GM21717 (cell line): ENCODE data around the gene GPSM1.
A peak's percentile ranks its signal among the peaks of the same experiment; 100 is the strongest.

Experiments
- ATAC-seq: cut with Tn5 transposase; IDR thresholded peaks from one replicate; pipeline ENCODE4 v1.9.1; 2021; ENCODE audit warnings: mild to moderate bottlenecking, moderate library complexity; ENCODE audit not compliant: unreplicated experiment

Gene GPSM1

DNA sequence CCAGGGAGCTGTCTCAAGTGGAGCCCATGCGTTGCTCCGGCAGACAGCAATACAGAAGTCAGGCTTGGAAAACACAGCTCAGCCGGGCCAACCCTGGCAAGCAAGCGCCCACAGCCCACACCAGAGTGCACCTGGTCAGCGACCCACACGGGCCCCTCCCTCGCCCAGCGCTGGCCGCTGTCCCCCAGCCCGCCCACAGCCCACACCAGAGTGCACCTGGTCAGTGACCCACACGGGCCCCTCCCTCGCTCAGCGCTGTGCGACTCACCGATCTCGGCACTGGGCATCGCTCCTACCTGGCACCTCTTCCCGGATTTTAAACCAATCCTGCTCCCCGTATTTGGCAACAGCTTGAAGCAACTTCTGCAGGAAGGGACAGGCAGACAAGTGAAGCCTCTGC lies 59.9 kb downstream of the GPSM1 start:
- no peak for ATAC-seq

DNA sequence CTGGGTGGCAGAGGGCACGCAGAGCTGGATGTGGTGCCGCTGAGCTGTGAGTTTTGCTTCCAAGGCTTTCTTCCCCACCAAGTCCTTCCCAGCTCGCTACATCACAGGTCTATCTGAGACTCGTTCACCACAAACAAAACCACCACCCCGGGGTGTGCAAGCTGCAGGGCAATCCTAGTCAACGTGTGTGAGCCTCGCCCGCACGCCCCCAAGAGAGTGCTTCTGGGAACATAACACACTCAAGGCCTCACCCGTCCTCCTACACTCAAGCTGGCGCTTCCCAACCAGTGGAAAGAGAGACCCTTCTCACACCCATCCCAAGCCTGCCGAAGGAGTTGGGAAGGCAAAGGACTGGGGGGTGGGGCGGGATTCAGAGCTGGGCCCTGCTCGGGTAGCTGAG lies 62.1 kb downstream of the GPSM1 start:
- no peak for ATAC-seq

DNA sequence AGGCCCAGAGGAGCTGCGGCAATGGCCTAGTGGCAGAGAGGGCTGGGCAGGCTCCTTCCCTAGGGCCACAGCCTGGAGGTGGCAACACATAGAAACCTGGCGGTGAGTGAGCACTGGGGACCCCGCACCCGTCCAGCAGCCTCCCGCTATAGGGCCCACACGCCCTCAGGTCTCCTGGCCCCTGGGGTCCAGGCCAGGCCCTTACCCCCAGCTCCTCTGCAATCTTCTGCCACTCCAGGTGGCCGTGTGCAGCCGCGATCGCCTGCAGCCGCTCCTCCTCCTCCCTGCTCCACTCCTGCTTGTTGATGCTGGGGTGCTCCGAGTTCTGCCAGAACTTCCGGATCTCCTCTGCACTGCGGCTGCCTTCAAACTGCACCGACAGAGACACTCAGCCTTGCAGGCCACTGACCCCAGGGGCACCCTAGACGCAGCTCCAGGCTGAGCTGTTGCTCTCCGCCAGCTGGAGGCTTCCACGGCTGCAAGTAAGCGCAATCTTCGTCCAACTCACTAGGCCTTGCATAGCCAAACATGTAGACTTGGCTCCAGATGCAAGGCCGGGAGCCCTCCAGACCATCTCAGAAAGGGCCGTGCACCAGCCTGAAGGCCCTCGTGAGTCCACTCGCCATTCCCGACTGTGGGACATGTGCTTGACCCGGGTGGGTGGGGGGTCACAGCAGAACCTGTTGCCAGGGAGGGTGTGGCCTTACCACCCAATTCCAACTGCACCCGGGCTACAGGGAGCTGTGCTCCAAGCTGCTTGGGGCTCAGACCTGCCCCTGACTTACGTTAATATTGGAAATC lies 64.6 kb downstream of the GPSM1 start:
- ATAC-seq = no peak

DNA sequence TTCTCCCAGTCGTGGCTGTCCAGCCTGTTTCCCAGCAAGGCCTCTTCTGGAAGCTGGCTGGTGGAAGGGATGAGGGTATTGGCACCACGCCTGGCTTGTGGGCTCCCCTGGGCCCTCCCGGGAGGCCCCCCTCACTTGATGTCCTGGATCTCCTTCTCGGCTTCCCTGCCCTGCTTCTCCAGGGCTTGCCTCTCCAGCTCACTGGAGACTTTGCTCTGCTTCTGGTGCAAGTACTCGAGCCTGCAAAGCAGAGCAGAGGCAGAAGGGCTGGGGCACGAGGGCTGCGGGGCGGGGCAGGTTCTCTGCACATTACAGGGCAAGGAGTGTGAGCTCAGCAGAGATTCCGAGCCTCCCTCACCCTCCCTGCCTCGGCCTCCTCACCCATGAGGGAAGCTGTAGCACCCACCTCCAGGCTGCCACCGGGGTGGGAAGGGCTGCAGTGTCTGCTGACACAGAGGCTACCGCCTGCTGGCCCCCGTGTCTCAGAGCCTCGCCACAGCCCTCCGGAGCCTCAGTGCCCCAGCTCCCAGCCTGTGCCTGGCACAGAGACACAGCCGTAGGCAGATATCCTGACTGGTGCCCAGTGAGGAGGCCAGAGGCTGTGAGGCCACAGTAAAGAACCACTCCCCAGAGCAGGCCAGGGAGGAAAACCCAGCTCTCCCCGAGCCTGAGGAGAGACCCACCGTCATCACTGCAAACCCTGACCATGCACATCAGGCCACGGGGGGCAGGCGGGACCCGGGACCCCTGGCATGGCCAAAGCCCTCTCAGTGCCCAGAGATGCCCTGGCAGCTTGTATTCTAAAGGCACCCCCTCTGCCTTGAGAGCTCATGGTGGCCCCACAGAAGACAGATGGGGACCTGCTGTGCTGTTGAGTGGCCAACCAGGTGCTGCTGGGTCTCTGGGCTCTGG lies 65.5 kb downstream of the GPSM1 start:
- ATAC-seq = no peak

DNA sequence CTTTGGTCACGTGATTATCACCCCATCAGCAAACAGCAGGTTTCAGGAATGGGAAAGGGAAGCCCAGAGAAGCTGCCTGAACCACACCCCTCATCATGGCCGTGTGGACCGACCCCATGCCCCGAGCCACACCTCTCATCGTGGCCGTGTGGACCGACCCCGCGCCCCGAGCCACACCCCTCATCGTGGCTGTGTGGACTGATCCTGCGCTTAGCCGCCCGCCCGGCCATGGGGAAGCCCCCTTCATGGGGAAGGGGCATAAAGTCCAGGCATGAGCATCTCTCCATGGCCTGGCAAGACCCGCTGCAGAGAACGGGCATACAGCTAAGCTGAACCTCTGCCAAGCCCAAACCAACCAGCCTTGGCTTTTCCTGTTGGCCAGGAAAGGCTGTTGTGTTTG lies 66.2 kb downstream of the GPSM1 start:
- no peak for ATAC-seq

DNA sequence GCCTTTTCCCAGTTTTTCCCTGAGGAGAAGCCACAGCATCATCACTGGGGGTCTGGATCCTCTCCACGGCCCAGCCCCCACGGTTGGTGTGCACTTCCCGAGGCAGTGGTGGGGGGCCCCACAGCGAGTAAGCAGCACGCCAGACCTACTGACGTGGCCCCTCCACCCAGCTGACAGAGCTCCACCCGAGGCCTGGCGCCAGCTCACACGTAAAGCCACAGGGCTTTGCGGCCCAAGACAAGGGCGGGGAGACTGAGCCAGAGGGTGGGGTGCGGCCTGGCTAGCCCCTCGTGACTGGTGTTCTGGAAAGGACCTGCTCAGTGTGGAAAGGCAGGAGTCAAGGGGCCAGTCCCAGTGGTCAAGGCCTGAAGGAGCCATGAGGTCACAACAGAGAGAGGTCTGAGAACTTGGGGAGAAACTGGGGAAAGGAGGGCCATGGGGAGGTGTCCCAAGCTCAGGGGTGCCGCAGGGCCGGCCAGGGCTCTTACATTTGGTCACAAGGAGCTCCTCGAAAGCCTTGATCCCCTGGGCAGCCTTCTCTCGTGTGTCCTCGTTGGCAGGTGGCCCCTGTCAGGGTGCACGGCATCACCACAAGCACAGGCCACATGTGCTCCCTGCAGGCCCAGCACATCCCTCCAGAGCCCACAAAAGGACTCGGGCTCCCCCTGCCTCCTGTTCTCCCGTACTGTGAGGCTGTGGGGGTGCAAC lies 67.1 kb downstream of the GPSM1 start:
- ATAC-seq = no peak

DNA sequence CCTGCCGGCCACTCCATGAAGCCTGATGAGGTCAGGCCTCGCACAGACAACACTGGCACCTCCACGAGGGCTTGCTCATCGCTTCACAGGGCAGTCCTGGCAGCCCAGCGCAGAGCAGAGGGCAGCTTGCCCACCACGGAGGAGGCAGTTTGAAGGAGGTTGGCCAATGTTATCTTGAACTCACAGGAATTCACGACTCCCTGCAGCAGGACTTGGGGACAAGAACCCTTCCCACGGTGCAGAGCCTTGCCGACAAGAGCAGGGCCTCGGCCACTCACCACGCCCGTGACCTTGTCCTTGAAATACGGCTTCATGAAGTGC lies 67.6 kb downstream of the GPSM1 start:
- no peak for ATAC-seq

DNA sequence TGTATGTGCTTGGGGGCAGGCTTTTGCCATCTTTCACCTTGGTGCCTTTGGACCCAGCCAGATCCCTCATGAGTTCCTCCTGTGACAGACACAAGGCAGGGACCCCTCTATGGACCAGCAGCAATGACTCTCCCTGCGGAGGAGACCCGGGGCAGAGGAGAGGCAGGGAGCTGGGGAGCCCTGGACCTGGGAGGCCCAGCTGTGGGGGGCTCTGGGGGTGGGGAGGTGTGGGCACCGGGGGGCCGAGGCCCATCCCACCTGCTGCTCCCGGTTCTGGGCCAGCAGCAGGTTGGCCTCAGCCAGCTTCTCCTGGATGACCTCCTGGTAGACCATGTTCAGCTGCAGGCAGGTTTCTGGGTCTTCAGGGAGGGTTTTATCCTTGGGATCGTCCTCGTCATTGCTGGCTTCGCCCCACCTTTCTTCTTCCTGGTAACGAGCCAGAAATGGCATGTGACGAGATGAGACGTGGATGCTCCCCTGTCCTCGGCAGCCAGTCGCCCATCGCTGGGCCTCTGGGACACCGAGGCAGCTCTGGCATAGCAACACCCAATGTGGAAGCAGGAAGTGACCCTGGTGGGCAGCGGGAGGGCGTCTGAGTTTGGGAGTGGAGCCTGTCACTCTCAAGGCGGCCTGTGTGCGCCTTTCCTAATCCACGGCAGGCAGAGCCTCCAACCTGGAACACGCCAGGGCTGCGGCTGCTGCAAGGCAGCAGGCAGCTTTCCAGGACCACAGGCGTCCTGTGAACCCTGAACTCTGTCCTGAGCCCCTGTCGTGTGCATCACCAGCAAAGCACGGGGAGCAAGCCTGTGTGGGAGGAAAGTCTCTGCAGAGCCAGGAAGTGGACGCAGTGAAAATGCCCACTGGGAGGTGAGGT lies 68.2 kb downstream of the GPSM1 start:
- no peak for ATAC-seq

DNA sequence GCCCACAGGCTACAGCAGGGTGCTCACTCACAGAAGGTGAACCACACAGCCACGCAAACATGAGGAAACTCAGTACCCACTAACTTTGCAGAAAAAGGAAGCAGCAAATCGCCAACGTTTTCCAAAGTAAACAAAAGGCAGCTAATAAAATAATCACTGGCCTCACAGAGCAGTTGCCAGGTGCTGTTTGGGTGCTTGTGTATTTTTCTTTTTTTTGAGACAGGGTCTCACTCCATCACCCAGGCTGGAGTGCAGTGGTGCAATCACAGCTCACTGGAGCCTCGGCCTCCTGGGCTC lies 68.8 kb downstream of the GPSM1 start:
- ATAC-seq = no peak

DNA sequence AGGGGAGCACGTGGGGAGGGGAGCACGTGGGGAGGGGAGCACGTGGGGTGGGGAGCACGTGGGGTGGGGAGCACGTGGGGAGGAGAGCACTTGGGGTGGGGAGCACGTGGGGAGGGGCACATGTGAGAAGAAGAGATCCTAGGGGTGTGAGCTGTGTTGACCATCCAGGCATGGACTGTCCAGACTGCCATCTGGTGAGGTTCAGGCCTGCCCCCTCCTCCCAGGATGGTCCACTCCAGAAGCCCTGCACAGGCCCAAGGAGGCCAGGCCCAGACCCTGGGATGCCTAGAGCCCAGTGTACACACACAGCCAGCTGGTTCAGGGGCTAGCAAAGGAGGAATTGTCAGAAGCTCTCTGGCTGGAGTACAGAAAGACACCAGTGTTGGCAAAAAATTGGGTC lies 70.3 kb downstream of the GPSM1 start:
- no peak for ATAC-seq

DNA sequence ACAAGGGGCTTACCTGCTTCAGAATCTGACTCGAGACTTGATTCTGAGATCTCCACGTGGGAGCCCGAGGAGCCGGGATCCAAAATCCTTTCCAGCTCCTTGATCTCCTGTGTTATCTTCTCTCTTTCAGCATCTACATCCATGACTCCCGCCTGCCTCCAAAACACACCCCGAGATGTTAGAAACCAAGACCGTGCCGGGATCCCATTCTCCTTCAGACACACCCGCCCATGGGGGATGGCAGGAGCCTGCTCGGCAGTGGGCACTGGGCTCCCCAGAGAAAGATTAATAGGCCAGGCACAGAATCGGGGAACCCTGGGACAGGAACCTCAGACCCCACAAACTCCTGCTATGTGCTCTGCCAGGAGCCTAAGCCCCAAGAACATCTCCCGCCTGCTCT lies 70.9 kb downstream of the GPSM1 start:
- ATAC-seq = no peak

DNA sequence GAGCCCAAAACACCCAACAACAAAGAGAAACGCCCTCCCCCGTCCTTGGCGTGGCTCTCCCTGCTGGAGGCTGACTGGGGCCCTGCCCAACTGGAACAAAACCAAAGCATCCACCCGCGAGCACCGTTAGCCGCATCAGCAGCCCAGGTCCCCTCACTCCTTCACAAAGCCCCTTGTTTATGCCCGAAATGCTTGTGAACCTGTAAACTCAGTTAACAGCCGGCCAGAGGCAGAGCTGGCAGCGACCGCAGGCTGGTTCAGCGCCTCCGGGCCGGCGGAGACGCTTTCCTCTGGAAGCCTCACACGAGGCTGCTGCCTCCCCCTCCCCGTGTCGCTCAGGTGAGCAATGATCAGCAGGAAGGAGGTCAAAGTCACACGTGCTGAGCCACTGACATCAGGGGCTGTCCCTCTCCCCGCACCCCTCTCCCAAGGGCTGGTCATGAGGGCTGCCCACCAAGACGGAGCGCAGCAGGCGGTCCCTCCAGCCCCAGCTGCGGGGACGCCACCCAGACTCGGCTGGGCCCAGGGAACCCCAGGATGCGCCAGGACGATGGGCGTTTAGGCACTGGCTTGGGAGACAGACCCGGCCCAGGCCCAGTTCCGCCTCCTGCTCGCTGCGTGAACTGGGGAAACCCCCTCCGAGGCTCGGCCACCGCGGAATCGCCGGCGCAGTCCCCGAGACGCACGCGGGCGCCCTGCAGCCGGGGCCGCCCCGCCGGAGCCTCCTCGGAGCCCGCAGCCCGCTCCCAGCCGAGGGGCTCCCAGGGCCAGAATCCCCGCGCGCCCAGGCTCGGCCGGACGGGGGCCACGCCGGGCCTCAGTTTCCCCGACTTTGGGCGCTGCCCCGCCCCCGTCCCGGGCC lies 72.1 kb downstream of the GPSM1 start:
- ATAC-seq = no peak

DNA sequence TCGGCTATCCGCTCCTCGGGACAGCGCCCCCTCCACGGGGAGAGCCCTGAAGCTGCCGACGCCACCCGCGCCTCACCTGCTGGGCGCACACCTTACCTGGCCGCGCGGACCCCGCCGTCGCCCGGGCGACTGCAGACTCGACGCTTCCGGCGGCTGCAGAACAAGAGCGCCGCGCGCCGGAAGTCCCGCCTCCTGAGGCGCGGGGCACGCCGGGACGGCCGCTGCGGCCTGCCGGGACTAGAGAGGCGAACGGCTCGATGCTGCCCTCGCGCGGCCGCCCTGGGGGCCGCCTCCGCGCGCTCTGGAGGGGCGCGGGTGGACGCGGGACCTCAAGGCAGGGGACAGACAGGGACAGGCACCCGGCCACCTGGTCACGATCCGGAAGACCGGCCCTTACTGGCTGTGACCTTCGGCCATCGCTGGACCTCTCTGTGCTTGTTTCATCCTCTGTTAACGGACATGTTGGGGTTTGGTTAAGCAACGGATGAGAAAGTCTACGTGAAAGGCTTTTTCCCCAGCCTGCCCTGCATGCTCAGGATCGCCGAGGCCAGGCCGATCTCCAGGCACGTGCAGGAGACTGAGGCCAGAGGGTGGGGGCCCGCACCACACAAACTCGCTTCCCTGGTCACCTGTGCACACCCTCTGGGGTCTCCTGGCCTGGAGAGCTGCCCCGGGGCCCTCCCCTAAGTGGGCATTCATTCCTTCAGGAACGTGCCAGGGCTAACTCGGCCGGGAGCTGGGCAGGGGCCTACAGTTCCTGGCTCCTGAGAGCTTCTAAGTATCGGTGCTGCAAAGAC lies 72.9 kb downstream of the GPSM1 start, which contains the start of gene SNAPC4:
TSS of gene SNAPC4 (minus strand) at position 133 of the 797 bp plus-strand sequence. CDS start 1,742 bp downstream, outside the sequence.
- peak; percentile 64 for ATAC-seq

DNA sequence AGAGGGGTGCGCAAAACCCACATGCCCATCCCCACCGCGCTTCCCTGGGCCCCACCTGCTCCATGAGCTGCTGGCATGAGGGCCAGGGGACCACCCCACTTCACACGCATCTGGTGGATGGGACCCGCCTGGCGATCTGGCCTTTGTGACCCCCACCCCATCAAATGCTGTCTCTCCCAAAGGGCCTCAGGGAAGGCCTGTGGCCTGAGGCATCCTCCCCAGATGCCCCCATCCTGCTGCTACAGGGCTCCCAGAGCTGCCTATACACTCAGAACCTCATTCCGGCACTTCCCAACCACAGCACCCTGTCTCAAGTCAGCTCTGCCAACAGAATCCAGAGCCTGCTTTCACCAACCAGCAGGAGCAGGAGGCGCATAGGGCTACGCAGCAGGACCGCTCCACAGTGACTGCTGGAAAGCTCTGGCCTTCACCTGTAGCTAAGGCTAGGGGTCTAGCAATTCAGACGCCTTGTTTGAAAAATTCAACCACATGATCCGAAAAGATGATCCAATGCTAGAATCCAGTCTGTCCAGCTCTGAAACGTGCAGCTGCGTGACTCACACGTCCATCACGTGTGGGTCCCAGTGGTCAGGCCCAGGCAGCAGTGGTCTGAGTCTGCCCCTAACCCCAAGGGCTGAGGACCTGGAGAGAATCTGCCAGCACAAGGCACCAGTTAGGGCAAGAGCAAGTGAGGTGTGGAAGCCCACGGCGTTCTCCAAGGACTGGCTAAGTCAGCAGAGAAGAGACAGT lies 74.0 kb downstream of the GPSM1 start:
- no peak for ATAC-seq

DNA sequence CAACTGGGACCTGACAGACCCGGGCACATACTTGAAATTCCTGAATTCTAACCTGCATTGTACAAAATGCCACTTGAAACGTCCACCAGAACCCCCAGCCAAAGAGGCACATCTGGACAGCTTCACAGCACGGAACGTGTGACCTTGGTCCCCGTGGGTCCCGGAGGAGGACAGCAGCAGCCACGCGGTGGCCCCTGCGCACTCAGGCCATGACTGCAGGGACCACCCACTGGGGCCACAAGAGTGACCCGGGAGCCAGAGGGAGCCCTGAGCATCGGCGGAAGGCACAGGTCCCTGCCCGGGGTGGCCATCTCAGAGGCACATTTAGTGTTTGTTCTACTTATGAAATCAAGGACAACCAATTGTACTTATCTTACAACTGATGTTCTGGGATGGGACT lies 74.7 kb downstream of the GPSM1 start:
- ATAC-seq = no peak

DNA sequence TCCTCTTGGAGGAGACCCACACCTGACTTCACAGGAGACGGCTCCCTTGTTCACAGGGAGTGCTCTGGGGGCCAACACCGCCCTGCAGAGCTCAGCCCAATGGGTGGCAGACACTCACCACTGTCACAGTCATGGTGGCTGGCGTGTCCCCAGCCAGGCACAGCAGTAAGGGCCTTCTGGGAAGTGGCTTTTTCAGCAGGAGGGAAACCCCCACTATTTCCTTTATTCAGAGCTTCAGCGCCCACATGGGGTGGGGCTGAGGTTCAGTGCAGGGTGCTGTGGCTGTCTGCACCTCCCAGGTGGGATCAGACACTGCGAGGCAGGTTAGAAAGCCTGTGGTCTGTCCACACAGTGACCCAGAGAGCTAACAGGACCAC lies 76.2 kb downstream of the GPSM1 start:
- no peak for ATAC-seq

DNA sequence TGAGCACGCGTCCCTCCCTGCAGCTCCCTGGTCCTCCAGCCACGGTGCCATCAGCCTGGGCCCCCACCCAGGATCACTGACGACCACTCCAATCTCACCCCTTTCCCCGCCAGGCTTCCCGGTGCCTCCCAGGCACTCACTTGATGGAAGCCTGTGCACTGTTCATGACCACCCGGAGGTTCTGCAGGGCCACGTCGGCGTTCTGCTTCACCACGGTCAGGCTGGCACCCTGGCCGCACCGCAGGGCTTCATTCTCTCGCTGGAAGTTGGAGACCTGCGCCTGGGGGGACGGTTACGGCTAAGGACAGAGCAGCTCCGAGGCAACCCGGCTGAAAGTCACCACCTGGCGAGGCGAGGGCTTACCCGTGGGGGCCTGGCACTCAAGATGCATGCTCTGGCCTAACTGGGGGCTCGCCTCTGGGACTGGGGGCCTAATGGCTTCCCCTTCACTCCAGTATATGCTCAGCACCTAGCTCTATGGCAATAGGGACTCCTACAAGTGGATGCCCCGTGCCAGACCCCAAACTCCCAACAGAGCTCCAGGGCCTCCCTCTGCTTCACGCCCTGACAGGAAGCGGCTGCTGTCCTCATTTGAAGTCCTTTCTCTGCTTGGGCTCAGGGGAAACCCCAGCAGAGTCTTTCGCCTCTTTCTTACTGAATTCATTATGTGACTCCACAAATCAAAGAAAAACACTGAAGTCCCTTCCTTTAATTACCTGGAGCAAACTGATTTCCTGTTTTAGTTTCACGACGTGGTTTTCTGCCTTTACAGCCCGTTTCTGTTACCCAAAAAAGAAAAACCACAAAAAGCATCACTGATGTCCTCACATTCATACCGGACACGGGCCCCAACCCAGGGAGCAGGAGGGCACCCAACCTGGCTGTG lies 76.8 kb downstream of the GPSM1 start:
- no peak for ATAC-seq

DNA sequence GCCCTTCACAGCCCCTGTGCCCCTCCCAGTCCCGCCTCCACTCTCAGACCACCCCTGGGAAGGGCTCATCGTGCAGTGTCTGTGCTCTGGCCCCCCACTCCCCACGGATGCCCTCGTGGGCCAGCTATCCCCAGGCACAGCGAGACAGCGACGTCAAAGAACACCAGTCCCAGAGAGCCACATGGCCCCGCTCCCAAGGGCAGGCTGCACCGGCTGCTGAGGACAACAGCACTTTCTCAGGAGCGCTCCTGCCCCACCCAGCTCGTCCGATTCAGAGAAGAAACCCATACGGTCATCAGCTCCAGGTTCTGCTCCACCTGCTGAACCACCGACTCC lies 77.4 kb downstream of the GPSM1 start:
- no peak for ATAC-seq
